GM20431 (cell line): ENCODE data around the gene PRR5L.

ENCODE experiments used
- in situ Hi-C: fragments of 300-500 bp; cut with MseI, MboI; formaldehyde crosslinking; loops from one replicate; pipeline ENCODE4 v1.15.0; 2020; ENCODE audit warnings: low sequenced_read_pairs; ENCODE audit not compliant: unreplicated experiment

Gene PRR5L

DNA sequence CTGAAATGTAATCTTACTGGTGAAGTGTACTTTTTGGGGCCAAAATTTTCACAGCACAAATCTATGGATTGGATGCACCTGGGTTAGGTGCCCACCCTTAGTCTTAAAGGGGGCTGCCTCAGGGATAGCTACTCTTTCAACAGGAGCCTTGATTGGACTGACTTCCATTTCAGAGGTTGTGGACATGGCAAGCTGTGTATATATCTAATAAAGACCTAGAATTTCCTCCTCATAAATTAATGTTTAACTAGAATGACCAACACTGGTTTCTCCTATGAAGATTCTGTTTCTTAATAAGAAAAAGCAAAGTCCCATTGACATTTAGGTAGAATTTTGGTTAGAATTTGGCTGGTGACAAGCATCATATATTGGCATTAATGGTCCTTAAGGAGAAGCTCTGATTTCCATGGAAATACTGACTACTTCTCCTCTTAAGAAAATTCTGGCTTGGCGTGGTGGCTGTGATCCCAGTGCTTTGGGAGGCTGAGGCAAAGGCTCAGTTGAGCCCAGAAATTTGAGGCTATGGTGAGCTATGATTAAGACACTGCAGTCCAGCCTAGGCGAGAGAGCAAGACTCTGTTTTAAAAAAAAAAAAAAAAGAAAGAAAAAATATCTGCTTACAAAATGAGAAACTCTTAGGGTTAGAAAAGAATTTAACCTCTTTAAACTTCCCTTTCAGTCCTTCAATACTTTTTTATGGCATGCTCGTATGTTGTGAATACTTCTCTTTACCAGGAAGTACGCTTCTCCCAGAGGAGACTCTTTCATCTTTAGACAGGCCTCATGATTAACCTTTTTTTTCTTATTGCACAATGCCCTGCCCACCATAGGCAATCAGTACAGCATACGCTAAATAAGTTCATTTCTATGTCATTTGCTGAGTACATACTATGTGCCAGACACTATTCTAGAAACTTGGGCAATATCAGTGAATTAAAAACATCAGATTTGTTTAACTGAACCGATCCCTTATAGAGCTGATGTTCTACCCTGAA is 77.2 kb downstream of the PRR5L start:
- in situ Hi-C loops: no loop called here

DNA sequence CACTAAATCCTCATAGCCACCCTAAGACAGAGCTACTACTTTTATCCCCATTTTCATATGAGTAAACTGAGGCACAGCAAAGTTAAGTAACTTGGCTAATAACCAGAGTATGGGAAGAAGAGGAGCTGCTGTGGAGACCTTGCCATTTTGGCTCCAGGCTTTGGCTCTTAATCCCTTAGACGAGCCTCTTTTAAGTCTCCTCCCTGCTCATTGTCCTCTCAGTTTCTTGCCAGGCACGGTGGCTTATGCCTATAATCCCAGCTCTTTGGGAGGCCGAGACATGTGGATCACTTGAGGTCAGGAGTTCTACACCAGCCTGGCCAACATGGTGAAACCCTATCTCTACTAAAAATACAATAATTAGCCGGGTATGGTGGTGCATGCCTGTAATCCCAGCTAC is 78.6 kb downstream of the PRR5L start:
- in situ Hi-C loops: no loop called here

DNA sequence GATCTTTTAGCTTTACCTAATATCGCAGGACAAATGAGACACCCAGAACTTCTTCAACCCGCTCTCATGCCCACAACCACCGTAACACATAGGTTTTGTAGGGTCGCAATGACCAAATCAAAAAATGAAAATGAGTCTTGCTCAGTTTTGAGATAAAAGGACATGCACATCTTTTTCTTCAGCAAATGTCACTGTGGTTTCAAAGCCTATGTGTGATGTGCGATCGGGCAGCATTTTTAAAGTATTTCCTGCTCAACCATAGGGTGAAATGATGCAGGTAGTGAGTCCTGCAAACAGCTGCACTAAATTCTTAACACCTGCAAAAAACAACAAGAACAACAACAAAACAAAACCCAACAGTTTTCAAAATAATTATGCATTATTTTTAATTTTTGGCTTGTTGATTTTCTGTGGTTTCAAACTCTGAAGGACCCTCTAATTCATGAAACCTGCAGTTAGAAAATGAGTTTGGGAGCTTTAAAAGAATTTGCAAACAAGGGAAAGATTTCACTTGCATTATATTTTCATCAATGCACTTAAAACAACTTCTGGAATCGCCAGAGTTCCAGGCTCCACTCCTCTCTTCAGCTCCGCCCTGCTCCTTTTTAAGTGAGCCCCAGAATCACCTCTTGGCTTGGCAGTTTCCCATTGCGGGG is 79.4 kb downstream of the PRR5L start:
- in situ Hi-C loops: no loop called here

DNA sequence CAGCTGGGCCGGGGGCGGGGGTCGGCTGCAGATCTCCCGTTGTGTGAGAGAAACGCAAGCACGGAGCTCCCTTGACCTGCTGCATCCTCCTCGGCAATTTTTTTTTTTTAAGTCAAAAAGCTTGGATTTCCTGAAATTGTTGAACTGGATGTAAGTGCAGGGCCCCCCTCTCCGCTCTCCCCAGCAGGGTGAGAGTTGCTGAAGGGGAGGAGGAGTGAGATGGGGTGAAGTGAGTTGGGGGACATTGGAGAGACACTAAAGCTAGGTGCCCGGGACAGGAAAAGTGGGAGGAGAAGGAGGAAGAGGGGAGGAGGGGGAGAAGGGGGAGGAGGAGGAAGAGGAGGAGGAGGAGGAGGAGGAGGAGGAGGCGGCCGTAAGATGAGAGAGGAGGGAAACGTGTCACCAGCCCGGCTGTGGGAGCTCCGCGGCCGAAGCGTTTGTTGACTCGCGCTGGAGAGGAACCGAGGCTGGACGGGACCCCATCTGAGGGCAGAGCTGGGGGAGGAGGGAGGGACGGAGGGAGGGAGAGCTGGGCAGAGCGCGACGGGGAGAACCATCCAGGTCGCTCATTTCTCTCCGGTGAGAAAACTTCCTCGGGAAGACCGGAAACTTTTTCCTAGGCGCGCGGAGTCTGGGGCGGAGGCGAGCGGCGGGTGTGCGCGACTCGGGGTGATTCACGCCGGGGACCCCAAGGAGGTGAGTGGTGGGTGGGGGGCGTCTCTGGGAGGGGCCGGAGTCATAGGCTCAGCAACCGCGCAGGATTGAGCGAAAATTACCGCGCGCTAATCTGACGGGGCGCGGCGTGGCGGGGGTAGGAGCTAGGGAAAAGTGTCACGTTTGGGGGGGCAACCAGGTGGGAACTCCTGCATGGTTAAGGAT is 80.2 kb downstream of the PRR5L start:
- in situ Hi-C loops: no loop called here

DNA sequence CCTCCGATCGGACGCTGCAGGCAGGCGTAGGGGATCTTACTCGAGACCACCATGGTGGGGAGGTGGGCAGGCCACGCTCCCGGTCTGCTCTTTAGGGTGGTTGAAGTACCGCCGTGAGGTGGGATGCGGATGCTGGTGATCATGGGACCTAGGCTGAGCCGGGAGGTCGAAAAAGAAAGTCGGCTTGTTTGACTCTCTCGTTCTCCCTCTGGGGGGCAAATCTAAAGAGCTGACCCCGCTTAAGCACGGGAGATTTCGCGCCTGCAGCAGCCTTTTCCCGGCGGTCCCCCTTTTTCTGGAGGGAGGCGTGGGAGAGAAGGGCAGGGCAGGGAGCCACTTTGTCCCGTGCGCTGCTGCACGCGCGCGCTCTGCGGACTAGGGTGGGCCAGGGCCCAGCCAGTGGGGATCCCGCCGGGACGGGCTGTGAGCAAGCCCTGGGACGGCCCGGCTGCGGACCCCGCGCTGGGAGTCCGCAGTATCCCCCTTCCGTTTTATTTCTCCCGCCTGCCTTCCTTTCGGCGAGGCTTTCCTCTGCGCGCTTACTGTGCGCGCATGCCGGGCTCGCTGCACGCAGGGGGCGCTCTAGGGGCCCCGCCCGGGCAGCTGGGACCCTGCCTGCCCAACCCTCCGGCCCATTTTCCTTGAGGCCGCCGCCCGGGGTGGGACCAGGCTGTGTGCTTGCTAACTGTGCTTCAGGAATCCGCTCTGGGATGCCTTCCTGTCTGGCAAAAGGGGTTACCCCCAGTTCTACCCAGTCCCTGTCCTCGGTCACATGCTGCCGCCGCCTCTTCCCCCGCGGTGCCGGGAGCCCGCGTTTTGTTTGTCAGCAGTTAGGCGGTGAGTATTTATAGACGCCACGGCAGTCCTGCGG is 81.0 kb downstream of the PRR5L start:
- in situ Hi-C loops: no loop called here

DNA sequence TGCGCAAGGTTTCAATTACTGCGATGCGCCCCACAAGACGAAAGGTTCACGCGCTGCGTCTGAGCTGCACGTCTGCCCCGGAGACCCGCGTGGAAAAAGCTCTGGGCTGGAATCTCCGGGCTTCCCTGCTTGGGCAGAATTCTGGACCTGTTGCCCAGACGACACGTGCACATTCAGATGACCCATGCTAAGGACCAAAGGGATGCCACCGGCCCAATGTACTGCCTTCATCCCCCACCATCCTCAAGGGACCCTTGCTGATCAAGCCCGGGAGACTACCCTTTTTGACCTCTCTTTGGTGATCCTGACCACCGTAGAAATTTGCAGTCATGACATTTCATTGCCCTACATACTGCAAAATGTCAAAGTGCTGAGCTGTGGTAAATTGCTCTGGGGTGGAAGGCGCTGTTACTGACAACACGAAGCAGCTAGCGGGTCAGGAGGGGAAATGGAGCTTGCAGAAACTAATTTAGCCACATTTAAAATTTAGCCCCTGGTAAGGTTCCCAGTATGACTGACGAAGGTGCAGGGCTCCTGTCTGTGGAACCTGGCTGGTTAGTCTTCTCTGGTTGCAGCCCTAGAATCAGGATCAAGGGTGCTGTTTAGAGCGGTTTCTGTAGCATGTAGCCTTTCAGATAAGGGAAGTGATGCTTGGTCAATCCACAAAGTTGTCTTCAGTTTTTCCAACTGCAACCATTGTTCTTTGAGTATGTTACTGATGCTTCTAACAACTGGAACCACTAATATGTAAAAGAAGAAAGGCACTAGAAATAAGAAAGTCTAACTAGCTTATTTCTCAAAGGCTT is 81.9 kb downstream of the PRR5L start:
- in situ Hi-C loops: no loop called here

DNA sequence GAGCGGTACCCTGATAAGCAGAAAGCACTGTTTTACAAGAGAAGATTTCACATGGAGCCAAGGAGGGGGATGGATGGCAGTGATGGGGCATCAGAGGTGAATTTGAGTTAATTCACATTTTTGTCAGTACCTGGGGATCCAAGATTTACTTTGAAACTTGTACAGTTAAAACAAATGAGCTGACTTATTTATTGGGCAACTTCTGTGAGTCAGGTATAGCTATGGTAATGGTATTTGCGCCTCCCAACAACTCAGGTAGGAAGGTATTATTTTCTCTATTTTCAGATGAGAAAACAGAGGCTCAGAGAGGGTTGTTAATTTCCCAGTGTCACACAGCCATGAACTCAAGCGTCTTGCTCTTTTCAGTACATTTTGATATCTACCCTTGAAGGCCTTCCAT is 83.6 kb downstream of the PRR5L start:
- in situ Hi-C loops: no loop called here

DNA sequence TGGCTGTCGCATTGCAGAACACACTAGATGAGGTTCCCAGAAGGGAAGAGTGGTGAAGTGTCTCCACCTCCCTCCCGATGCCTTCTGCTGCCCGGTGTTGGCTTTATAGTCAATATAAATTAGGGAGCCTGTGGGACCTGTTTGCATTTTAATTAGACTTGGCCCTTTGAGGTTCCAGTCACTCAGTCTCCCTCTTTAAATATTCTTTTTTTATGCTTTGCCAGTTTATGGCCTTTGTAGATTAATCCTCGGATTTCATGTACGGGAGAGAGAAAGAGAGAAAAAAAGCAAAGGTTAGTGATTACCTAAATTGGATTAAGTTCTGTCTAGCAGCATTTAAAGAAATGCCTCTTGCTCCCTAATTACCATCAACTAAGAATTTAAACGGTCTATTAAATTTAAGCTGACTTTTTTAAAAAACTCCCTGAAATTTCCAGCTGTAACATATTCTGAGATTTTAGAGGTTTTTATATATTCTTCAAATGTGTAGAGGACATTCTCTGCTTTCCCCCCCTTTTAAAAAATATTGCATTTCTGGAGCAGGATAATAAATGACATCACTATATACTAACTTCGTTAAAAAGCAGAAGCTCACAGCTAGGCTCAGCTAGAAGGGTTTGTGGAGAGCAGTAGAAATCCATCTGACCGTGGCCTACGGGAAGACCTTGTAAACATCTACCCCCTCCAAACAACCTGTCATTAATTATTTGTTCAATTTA is 84.4 kb downstream of the PRR5L start:
- in situ Hi-C loops: no loop called here

DNA sequence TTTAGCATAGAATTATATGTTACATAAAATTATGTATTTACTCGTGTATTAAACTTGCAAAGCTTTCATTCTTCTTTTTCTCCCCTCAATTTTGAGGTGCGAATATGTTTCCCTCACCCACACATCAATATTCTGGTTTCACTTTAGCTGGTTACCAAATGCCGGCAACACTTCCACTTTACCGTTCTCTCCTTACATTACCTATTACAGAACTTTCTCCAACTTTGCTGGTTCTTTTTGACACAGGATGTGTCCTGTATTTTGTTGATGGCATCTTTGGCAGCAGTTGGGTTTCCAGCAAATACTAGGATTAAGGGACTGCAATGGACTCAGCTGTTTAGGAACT is 84.9 kb downstream of the PRR5L start:
- in situ Hi-C loops: no loop called here

DNA sequence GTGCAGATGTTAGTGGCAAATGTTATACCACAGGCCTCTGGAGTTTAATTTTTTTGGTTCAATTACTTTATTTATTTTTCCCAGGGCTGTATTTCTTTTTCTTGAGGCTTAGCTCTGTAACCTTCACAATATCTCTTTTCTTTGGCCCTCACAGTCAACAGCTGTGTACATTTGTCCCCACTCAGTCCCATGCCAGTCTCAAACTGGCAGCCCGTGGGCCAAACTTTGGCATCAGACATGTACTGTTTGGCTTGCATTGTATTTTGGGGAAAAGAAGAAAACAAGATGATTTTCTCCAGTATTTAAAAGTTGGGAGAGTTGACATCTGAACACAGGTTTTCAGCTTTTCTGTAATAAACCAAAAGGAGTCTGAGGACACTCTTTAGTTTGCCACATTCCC is 87.1 kb downstream of the PRR5L start:
- in situ Hi-C loops: no loop called here

DNA sequence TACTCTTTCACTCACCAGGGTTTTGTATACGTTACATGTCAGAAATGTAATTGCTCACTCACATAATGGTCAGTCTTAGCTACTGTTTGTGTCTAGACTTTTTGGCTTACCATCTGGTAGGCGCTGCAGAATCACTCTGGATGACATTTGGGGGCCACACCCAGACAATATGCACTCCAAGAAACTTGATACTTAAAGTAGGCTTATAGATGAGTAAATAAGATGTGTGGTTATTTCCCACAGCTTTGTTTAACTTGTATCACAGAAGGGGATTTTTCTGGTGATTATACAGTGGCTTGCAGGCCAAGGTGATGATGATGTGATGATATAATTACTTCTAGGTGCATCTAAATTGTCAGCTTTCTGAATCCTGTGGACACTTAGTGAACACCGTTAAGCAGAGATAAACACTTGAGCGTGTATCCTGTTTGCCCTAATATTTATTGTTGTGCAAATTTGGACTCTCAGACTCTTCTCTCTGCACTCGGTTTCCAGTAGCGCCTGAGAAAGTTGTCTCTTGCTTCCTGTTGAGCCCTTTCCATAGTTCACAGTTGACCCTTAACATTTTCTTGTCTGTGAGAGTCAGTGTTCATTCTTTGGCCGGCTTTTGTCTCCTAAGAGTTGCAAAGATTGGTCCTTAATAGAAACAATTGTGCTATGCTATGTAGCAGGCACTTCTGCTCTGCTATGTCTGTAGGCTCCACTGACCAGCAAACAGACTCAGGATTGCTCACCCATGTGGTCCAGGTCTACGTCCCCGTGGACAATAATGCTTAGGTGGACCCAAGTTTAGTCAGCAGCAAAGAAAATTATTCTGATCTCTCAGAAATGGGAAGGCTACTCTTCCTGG is 89.3 kb downstream of the PRR5L start:
- in situ Hi-C loops: no loop called here

DNA sequence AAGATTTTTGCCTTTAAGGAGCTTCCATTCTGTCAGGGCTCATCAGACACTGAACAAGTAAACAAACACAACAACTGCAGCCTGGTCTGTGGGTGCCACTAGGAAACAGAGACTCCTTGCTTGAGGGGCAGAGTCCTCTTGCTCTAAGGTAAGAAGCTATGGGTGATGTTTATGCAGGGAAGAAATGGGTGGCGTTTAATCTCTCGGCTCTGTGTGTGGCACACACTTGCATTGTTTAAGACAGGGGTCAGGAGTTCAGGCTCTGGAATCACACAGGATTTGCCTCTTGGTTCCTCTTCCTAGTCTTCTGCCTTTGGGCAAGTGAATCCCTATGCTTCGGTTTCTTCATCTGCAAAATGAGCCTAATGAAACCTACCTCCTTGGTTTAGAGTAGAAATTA is 90.3 kb downstream of the PRR5L start:
- in situ Hi-C loops: no loop called here

DNA sequence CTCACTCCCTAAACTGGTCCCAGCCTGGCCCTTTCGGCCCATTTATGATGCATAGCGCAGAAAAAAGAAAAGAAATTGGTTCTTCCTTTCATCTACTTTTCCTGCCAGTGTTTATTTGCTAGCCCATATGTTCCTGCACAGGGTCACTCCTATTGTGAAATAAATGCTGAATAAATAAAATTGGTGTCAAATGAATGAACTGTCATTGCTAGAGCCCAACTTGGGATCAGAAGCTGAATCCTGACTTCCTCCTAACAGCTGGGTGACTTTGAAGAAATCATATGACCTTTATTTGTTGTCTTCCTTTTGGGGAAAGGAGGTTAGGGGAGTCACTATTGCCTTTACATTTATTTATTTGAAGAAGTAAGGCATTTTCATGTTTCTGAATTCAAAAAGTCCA is 92.0 kb downstream of the PRR5L start:
- in situ Hi-C loops: no loop called here

DNA sequence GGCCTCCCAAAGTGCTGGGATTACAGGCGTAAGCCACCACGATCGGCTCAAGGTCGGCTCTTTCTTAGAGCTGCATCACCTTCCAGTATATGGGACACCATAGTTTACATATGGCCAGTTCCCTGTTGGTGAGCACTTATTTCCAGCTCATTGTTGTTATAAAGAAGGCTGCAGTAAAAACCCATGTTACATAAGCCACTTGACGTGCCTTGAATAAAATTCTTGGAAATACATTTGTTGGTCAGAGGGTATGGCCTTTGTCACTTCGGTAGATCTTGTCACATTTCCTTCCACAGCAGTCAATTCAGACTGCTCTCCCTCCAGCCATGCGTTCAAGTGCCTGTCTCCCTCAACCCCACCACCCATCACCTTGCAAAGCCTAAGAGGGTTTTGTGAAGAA is 92.9 kb downstream of the PRR5L start:
- in situ Hi-C loops: no loop called here

DNA sequence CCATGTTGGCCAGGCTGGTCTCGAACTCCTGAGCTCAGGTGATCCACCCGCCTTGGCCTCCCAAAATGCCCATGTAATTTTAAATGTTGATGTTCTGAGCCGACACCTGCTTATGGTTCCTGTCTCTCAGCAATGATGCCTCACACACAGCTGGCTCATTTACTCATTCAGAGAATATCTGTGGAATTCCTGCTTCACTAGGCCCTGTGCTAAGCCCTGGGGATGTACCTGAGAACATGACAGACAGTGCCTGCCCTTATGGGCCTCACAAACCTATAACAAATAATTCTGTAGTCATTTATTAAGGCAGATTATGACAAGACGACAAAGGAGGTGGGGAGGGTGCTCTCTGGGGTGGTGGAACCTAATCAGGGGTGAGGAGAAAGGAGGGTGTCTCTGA is 93.7 kb downstream of the PRR5L start:
- in situ Hi-C loops: no loop called here

DNA sequence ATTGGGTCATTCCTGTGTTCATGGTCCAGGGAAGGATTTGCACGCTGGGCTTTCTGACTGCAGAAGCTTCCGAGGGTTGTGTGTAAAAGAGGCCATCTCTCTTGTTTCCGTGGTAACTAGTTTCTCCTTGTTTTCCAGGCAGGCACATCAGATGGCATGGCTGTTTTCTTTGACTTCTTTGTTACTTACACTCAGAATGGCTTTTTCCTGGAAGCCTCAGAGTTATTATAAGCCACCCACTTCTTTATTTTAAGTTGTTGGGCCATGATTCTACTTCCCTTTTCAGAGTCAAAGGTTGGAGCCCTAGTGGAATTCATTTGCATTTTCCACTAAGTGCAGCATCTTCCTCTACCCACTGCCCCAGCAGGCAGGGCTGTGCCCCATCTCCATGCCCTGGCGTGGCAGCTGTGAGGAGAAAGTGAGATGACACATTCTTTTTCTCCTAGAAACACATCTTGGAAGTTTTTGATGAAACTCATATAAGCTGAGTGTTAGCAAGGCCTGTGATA is 94.9 kb downstream of the PRR5L start:
- in situ Hi-C loops: no loop called here

DNA sequence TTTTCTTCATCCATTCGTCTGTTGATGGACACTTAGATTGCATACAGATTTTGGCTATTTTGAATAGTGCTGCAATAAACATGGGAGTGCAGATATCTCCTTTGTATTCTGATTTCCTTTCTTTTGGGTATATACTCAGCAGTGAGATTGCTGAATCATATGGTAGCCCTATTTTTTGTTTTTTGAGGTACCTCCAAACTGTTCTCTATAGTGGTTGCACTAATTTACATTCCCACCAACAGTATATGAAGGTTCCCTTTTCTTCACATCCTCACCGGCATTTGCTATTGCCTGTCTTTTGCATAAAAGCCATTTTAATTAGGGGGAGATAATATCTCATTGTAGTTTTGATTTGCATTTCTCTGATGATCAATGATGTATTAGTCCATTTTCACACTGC is 96.1 kb downstream of the PRR5L start:
- in situ Hi-C loops: no loop called here
